DMS 273 (cell line): ENCODE measurements around the gene FAT1.

Source experiments
- DNase-seq: peaks from one replicate; lab custom pipeline; 2025; ENCODE audit not compliant: unreplicated experiment; lab: John Stamatoyannopoulos, UW

The FAT1 gene

DNA sequence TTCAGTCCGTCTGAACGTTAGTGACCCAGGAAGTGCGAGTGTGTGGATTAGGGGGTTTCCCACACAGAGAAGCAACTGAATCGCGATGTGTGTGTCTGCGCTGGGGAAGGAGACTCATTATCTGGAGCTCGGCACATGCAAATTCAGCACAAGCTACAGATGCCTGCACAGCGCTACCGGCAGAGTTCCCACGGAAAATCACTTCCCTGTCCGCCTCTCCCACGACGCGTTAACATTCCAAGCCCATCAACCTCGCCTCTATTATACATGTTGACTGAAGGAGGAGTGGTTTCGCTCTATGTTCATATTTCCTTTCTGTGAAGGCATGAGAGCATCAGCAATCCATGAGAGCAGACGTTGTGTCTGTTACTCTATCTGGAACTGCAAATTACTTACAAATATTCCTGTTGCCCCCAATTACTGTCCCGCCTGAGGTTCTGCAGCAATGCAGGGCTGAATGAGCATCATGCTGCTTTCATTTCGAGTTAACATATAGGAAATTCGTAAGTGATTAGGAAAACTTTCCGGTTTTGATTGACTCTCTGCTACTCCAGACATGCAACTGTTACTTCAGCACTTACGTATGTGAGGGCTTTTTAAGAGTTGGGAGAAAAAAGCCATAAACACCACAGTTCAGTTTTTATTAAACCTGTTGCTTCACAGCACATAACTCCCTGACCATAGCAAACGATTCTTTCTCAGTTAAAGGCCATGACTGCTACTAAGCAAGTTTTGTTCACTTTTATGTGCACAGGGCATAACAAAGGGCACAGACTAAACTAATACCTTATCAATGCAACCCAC lies 153.3 kb downstream of the FAT1 start:
- no peak for DNase-seq

DNA sequence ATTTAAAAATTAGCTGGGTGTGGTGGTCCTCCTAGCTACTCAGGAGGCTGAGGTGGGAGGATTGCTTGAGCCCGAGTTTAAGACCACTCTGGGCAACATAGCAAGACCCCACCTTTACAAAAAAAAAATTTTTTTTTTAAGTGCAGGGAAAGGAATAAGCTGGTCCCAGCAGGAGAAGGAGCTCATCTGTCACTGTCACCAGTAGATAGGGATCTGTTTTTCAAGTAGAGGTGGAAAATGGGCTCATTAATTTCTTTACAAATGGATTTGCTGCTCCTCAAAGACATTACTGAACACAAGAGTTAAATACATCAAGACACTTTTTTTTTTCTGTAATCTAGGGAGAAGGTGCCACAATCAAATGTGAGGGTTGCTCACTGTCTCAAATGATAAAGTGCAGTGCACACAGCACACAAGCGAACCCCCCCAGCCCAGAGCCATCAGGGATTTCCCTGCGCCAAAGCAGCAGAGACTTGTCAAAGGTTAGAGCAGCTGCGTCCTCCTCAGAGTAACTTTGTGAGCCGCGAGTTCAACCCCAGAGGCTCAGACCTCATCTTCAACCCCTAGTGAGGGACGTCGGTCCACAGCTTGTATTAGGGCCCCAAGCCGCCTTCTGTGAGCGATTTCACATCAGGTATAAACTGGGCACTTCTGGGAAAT lies 154.0 kb downstream of the FAT1 start:
- DNase-seq = no peak

DNA sequence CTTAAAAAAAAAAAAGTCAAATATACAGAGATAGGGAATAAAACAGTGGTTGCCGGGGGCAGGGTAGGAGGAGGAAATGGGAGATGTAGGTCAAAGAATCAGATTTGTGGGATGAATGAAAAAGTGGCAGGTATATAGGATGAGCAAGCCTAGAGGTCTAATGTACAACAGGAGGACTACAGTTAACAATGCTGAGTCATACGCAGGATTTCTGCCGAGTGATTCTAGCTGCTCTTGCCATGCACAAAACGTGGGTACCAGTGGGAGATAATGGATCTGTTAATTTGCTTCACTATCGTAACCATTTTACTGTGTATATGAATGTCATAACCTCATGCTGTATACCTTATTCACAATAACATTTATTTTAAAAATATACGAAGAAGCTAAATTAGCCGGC lies 157.6 kb downstream of the FAT1 start:
- no peak for DNase-seq

DNA sequence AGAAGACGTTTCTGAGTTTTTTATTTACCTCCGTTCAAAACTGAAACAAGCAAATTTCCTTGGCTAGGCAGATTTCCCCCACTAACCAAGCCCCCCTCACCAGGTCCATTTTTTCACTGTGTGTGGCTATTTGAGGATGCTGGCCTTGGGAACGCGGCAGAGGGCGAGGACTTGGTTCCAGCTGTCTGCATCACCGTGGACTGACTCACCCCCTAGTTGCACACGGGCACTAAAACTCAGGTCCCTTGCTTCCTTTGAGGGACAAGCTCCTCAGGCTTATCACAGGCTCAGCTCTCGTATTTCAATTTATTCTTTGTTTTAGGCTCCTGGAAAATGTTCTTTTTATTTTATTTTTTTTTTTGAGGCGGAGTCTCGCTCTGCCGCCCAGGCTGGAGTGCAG lies 159.9 kb downstream of the FAT1 start:
- no peak for DNase-seq

DNA sequence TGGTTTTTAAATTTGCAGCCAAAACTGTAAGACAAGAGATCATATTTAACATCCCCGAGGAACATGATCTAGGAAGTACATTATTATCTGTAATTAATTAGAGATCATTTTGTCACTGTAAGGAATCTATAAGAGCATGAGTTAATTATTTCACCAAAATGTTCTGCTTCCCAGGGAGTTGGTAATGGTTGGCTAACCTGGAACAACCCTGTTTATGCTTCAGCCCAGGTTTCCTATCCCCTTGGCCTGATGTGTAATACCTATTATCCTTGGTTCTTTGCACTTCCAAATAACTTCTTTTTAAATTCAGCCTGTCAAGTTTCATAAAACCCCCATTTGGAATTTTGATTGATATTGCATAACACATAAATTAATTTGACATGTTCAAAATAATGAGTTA lies 161.9 kb downstream of the FAT1 start:
- no peak for DNase-seq

DNA sequence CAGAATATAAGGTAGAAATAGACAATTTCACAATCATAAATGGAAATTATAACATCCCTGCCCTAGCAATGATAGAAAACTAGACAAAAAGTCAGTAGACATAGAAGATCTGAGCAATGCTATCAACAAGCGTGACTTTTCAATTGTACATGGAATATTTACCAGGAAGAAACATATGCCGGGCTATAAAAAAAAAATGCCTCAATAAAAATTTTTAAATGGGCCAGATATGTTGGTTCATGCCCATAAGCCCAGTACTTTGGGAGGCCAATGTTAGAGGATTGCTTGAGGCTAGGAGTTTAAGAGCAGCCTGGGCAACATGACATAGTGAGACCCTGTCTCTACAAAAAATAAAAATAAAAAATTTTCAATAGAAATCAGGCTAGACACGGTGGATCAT lies 163.0 kb downstream of the FAT1 start:
- no peak for DNase-seq

DNA sequence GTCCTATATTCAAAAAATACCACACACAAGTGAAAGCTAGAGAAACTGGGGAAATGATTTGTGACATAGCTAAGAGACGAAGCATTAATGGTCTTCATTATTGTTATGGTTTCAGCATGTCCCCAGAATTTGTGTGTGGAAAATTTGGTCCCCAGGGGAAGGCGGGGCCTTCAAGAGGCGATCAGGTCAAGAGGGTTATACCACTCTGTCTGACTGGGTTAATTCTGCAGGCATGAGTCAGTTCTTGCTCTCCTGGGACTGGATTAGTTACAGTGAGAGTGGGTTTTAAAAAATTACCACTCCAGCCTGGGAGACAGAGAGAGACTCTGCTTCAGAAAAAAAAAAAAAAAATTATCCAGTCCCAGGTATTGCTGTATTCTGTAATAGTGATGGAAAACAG lies 166.2 kb downstream of the FAT1 start:
- no peak for DNase-seq

DNA sequence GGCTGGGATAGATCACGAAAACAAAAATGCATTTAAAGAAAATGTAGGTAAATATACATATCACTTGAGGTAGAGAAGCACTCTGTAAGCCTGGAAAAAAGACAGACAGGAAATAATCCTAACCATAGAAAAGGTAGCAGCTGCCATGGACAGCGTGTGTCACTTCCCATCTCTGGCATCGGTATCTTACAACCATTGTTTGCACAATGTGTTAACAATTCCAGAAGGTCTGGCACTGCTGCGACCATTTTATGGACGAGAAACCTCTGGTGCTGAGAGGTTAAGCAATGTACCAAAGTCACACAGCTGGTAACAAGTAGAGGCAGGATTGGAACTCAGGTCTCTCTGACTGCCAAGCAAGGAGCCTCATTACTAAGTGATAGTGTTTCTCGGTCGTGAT lies 166.6 kb downstream of the FAT1 start:
- no peak for DNase-seq

DNA sequence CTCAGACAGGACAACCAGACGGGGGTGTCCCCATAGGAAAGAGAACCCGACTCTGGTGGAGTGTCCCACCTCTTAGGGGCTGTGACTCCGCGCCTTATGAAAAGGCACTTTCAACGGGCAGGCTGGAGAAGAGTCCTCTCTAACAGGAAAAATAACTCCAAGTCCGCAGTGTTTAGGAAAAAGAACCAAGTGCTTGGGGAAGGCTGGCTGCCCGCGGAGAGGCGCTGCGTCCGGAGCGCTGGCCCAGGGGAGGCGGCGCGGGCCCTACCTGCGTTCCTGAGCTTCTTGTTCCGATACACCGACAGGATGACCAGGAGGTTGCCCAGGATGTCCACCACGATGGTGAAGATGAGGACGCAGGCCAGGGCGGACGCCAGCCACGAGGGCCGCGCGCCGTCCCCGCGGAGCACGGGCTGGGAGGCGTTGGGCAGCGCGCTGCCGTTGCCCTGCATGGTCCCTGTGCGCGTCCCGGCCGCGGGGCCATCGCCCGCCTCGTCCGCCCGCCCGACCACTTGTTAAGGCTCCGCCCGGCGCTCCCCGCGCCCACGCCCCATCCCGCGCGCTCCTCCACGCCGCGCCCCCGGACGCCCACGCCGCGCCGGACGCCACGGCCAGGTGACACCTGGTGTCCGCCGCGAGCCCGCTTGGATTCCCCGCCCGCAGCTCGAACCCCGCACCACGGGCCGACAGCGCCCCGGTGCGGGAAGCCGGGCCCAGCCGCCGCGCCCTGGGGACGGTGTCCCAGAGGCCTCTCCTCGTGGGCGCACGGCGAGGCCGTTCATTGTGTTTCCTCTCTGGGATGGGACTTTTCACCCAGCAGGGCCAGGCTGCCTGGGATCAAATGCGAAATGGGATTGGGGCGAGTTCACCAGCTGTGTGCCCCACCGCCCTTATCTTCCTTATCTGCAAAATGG lies 168.5 kb downstream of the FAT1 start, which contains the start of gene MTNR1A:
MTNR1A (minus strand) TSS at position 654 of the 914 bp plus-strand sequence; CDS start at position 452, 202 bp downstream.
- DNase-seq = peak; percentile 47

DNA sequence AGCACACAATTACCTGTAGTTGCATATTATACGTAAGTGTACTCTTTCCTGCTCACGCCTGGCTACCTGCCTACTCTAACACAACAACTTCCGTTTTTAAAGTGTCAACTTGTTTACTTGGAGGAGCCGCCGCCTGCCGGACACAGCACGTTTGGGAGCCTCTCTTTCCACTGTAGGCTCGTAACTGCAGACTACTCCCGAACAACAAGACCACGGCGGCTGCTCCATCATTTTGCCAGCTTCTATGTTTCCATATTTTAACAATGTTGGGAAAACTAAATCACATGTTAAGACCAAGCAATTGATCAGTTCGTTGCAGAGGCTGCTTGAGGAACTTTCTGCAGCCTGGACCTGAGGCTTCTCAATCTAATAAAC lies 169.1 kb downstream of the FAT1 start:
- DNase-seq = peak; percentile 34

DNA sequence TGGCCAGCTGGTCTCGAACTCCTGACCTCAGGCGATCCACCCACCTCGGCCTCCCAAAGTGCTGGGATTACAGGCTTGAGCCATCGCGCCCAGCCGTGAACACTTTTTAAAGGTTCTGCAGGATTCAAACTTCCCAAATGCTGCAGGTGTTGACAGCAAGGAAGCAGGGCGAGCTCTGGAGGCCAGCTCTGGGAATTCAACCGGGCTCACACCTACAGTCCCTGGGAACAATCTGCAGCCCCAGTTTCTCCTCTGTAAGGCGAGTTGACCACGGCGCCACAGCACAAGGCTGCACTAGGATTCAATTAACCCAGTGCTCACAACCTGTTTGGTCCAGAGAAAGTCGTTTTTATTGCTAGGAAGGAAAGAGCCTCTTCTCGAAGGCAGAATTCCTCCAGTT lies 169.9 kb downstream of the FAT1 start:
- DNase-seq = no peak

DNA sequence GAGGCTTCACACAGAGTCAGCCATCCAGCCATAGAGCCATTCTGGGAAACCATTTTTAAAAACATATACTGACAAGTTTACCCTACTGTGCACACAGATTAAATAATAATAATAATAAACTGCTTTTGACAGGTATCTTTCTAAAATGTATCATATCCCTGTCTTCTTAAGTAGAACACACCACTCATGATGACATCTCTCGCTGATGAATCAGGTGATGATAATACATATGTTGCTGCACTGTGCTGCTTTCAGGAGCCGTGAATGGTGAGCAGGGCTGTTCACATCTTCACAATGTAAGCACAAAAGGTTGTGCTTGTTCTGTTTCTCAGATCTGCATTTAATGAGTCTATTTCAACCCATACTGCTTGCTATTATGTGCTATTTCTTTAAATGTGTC lies 171.8 kb downstream of the FAT1 start:
- no peak for DNase-seq

DNA sequence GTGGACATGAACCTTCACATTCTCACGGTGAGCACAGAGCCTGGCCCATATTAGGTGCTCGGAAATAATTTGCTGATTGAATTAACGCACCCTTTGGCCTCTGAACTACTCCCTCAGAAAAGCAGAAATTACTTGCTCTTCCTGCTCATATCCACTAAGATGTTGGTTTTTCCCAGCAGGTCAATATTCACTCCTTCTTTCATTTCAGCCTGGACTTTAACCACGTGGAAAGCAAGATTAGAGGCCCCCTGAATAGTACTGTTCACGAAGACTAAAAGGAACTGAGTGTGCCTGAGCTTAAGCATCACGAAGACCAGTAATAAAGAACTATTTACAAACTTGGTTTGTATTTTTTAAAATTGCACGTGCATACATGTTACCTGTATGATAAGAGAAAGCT lies 178.2 kb downstream of the FAT1 start:
- no peak for DNase-seq

DNA sequence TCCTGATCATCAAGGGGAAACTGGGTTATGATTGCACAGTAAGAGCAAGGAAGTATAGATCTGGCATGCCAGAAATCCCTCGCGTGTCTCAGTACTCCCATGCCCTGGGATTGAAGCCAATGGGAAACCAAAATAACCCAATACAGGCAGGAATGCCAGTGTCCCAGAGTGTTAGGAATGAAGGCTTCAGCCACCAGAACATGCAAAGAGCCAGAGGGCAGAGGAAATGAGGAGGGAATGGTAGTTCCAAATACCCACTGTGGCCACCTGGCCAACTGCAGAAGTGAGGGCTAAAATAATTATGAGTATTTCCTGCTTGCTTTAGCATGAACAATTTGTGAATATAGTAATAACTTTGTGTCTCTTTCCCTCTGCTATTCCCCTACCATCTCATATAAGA lies 180.4 kb downstream of the FAT1 start:
- no peak for DNase-seq

DNA sequence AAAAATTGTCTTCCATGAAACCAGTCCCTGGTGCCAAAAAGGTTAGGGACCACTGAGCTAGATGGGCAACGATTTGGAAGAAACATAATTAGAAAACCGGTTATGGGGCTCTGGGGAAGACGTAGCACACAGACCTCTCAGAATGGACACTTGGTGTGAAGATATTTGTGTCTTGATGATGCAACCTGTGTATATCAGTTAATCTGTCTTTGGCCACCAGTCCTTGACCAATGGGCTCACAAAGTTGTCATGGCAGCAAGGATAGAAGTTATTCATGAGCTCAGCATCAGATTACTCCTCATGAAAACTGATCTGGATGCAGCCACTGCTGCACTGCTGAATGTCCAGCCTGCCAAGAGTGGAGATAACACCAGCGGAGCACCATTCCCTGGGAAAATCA lies 181.9 kb downstream of the FAT1 start:
- no peak for DNase-seq

DNA sequence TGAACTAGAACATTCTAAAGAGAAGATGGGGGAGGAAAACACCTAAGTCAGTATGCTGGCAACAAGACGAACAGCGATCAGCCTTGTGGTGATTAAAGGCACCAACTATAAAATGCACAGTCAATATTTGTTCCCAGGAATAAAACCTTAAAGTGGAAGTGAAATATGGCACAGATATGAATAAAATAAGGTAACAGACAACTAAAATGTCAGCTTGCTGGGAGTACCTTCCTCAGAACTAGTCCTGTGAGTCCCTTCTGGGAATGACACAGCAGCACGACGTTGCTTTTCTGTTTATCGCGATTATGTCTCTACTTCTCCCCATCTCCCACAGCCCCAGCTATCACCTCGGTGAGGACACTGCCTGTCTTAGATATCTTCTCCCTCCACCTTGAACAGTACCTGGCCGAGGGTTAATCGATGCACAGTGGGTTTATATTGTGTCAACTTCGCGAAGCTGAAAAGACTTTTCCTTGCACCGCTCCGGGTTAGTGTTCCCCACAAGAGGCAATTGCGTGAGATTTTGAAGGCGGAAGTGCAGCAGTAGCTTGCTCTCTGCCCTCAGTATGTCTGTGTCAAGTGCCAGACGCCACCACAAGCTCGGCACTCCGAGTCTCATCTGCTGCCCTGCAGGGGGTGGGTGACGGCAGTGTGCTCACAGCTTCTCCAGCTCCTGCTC lies 185.7 kb downstream of the FAT1 start:
- DNase-seq = no peak
